Adipocyte (in vitro differentiated cells): Measurements from ENCODE around the gene COA8.
"Not testable (repeated sequence)": the region's sequence is repeated elsewhere in the genome, so short reads cannot be mapped to it uniquely, and the experiment has no call there.

ENCODE experiments used
- DNase-seq: peaks from one replicate; pipeline ENCODE4 v3.0.0-alpha.2; 2015; ENCODE audit warnings: low read depth
- H3K27me3 ChIP-seq: replicated peaks from 2 replicates; pipeline ENCODE4 v1.7.0; 2013; ENCODE audit warnings: mild to moderate bottlenecking, low read length, moderate library complexity; ENCODE audit not compliant: control insufficient read depth, insufficient read depth
- H3K36me3 ChIP-seq: 2 replicates; pipeline ENCODE4 v1.7.0; 2013; ENCODE audit warnings: low read length, mild to moderate bottlenecking, moderate library complexity; ENCODE audit not compliant: control insufficient read depth, insufficient read depth, severe bottlenecking
- H3K4me1 ChIP-seq: 2 replicates; pipeline ENCODE4 v1.7.0; 2013; ENCODE audit warnings: mild to moderate bottlenecking, low read length, moderate library complexity; ENCODE audit not compliant: control insufficient read depth, insufficient read depth
- H3K4me3 ChIP-seq: 2 replicates; pipeline ENCODE4 v1.7.0; 2013; ENCODE audit warnings: mild to moderate bottlenecking, low read length, moderate library complexity
- H3K9ac ChIP-seq: 2 replicates; pipeline ENCODE4 v1.7.0; 2013; ENCODE audit warnings: mild to moderate bottlenecking, low read length, moderate library complexity
- H3K9me3 ChIP-seq: 2 replicates; pipeline ENCODE4 v1.7.0; 2013; ENCODE audit warnings: mild to moderate bottlenecking, low read length, moderate library complexity; ENCODE audit not compliant: control insufficient read depth

Gene COA8

GRCh38 chr14:103520657-103521437, 41.9 kb upstream of the COA8 start:
- peak overlapping the region; percentile 82 for H3K9ac ChIP-seq
- peak; percentile 89 for DNase-seq

GRCh38 chr14:103521438-103521950, 41.3 kb upstream of the COA8 start:
- Histone ChIP-seq H3K9me3 (no peaks in the 10 kb centered on the region), H3K27me3 (no peaks in the 10 kb centered on the region), H3K36me3 (peaks cover 7% of the 10 kb centered on the region), H3K4me1 (peaks cover 34% of the 10 kb centered on the region), H3K4me3 (peak overlapping the region; percentile 86), H3K9ac (peak overlapping the region; percentile 82)
- peak; percentile 58 for DNase-seq

More at GRCh38 chr14:103520657-103521437, 41.9 kb upstream of the COA8 start:
- Histone ChIP-seq H3K4me1 (peaks cover 34% of the 10 kb centered on the region), H3K27me3 (no peaks in the 10 kb centered on the region), H3K36me3 (peaks cover 7% of the 10 kb centered on the region), H3K9me3 (no peaks in the 10 kb centered on the region), H3K4me3 (peak overlapping the region; percentile 86)

GRCh38 chr14:103521951-103522563, 40.7 kb upstream of the COA8 start:
- Histone ChIP-seq H3K4me1 (peaks cover 36% of the 10 kb centered on the region), H3K36me3 (peaks cover 7% of the 10 kb centered on the region), H3K9me3 (no peaks in the 10 kb centered on the region), H3K27me3 (no peaks in the 10 kb centered on the region), H3K4me3 (peak overlapping the region; percentile 86), H3K9ac (peak overlapping the region; percentile 82)
- peak; percentile 39 for DNase-seq

GRCh38 chr14:103522649-103523574, 39.8 kb upstream of the COA8 start, which contains the start of gene CKB:
TSS of gene CKB (minus strand) at chr14:103522830. CDS start at chr14:103522493, 337 bp downstream.
- peaks cover 40% of the 10 kb centered on the region for H3K4me1 ChIP-seq

GRCh38 chr14:103523575-103523954, 39.2 kb upstream of the COA8 start:
- Histone ChIP-seq H3K4me1 (peaks cover 40% of the 10 kb centered on the region), H3K36me3 (peaks cover 7% of the 10 kb centered on the region), H3K4me3 (no peak overlapping the region), H3K9ac (no peak overlapping the region), H3K27me3 (no peaks in the 10 kb centered on the region), H3K9me3 (no peaks in the 10 kb centered on the region)
- no peak for DNase-seq

More at GRCh38 chr14:103522649-103523574, 39.8 kb upstream of the COA8 start, which contains the start of gene CKB:
- Histone ChIP-seq H3K27me3 (no peaks in the 10 kb centered on the region), H3K9me3 (no peaks in the 10 kb centered on the region), H3K4me3 (peak within 1 kb of the TSS; percentile 86), H3K9ac (peak within 1 kb of the TSS; percentile 82), H3K36me3 (peaks cover 7% of the 10 kb centered on the region)
- peak; percentile 82 for DNase-seq

- H3K9ac ChIP-seq = no peak overlapping the region
- H3K9me3 ChIP-seq = no peaks in the 10 kb centered on the region
- peaks cover 36% of the 10 kb centered on the region for H3K4me1 ChIP-seq
- no peak for DNase-seq
- H3K27me3 ChIP-seq = no peaks in the 10 kb centered on the region
- H3K4me3 ChIP-seq = no peak overlapping the region
- peaks cover 7% of the 10 kb centered on the region for H3K36me3 ChIP-seq
These were observed 38.5 kb upstream of the COA8 start for GRCh38 chr14:103524002-103524935.

GRCh38 chr14:103525430-103526246, 37.1 kb upstream of the COA8 start:
- H3K4me1 ChIP-seq = peaks cover 38% of the 10 kb centered on the region
- H3K4me3 ChIP-seq, H3K9me3 ChIP-seq, H3K27me3 ChIP-seq, H3K9ac ChIP-seq, DNase-seq, H3K36me3 ChIP-seq: not testable (repeated sequence)

GRCh38 chr14:103526247-103526913, 36.4 kb upstream of the COA8 start:
- peaks cover 5% of the 10 kb centered on the region for H3K36me3 ChIP-seq
- peaks cover 41% of the 10 kb centered on the region for H3K4me1 ChIP-seq
- DNase-seq = no peak
- H3K4me3 ChIP-seq = no peak overlapping the region
- no peak overlapping the region for H3K9ac ChIP-seq
- H3K9me3 ChIP-seq = no peaks in the 10 kb centered on the region
- no peaks in the 10 kb centered on the region for H3K27me3 ChIP-seq

GRCh38 chr14:103526914-103527248, 35.9 kb upstream of the COA8 start:
- no peak for DNase-seq
- Histone ChIP-seq H3K9me3 (no peaks in the 10 kb centered on the region), H3K27me3 (no peaks in the 10 kb centered on the region), H3K4me3 (no peak overlapping the region), H3K4me1 (peaks cover 41% of the 10 kb centered on the region), H3K36me3 (peaks cover 5% of the 10 kb centered on the region), H3K9ac (no peak overlapping the region)
